Loucy (cell line): Measurements from ENCODE around the gene USP47.

Experiments
- EZH2phosphoT487 ChIP-seq: fragments of 200-600 bp; IDR thresholded peaks from 2 replicates; pipeline ENCODE4 v1.6.1; 2018; ENCODE audit warnings: antibody characterized with exemption, mild to moderate bottlenecking, moderate library complexity, borderline replicate concordance
- TF ChIP-seq, protein P1 (sequence below): fragments of 200-600 bp; sonication (generic); conservative IDR thresholded peaks from 2 replicates; pipeline ENCODE4 v1.5.1; 2014; ENCODE audit warnings: mild to moderate bottlenecking, antibody characterized with exemption, low read length

DNA sequence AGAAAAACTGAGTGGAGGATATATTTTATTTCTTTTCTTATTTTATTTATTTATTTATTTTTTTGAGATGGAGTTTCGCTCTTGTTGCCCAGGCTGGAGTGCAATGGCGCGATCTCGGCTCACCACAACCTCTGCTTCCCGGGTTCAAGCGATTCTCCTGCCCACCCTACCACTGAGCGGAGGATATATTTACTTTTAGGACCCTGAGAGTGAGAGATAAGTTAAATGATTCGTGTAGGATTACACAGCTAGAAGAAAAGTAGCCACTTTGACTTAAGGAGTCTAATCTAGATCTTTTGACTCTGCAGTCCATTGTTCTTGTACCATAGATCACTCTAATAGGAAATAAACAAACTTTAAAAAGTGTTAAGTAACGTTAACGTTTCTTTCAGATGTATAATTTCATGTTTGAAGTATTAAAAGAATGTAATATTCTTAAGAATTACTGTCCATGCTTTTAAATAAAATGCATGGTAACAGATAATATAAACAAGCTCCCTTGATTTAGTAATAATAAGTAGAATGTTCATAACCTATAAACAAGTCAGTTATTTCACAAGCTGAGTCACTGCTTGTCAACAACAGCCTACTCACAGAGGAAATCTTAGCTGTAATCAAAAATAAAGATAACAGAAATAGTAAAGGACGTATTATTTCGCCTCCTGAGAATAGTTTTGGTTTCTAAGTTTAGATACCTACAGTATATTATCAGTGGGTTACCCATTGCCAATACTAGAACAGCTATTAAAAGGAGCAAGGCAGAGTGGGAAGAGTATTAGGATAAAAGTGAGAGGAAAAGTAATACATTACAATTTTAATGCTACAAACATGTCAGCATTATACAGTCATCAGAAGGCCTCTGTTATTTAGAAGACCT, 18.6 kb downstream of the USP47 start:
- TF ChIP-seq, protein P1, sequence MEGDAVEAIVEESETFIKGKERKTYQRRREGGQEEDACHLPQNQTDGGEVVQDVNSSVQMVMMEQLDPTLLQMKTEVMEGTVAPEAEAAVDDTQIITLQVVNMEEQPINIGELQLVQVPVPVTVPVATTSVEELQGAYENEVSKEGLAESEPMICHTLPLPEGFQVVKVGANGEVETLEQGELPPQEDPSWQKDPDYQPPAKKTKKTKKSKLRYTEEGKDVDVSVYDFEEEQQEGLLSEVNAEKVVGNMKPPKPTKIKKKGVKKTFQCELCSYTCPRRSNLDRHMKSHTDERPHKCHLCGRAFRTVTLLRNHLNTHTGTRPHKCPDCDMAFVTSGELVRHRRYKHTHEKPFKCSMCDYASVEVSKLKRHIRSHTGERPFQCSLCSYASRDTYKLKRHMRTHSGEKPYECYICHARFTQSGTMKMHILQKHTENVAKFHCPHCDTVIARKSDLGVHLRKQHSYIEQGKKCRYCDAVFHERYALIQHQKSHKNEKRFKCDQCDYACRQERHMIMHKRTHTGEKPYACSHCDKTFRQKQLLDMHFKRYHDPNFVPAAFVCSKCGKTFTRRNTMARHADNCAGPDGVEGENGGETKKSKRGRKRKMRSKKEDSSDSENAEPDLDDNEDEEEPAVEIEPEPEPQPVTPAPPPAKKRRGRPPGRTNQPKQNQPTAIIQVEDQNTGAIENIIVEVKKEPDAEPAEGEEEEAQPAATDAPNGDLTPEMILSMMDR: no peak
- TF ChIP-seq EZH2phosphoT487: no peak
